ENCODE results near the gene ANKRD53. TPM values are rescaled to one million over a fixed set of nuclear protein-coding genes. Genes with fewer than 3 reads are reported as not detected.

The ANKRD53 gene
- total and polyA plus RNA-seq, 2 donors (not counting 3 experiments of a cell fraction or from before 2014, with no cell fraction given), result 1.3 to 1.4 TPM

GRCh38 chr2:70956141-70956540, 22.3 kb upstream of the ANKRD53 start:
- BruUV-seq (replicated peaks), result no TSS peak
- Histone ChIP-seq H3K4me3 (replicated peaks in 1 of 3; ENCODE audit: insufficient read depth in 1 of 3, low read depth in 1 of 3, low read length in 3 of 3) (no peak overlapping the region), H3K4me1 (ENCODE audit: control insufficient read depth, extremely low read depth, insufficient read depth, low read length) (peaks cover 3% of the 10 kb centered on the region), H3K79me2 (ENCODE audit: control insufficient read depth, insufficient read depth, low read length) (no peaks in the 10 kb centered on the region), H3K27ac (ENCODE audit: insufficient read depth, low read depth, low read length) (no peak overlapping the region), H3K9ac (replicated peaks; ENCODE audit: extremely low read depth, insufficient read depth, low read length) (no peak overlapping the region), H3K9me1 (replicated peaks; ENCODE audit: control insufficient read depth, extremely low read depth, insufficient read depth, low read length) (no peaks in the 10 kb centered on the region), H3K36me3 (ENCODE audit: control insufficient read depth in 2 of 2, extremely low read depth in 1 of 2, insufficient read depth in 2 of 2, low read length in 2 of 2) (no peaks in the 10 kb centered on the region), H3K27me3 (ENCODE audit: control insufficient read depth in 2 of 2, insufficient read depth in 2 of 2, low read length in 2 of 2) (peaks cover 24 to 34% of the 10 kb centered on the region in 2 experiments), H4K20me1 (replicated peaks; ENCODE audit: control insufficient read depth, extremely low read depth, insufficient read depth, low read length) (no peaks in the 10 kb centered on the region), H3K9me3 (replicated peaks; ENCODE audit: control insufficient read depth, insufficient read depth, low read length) (no peaks in the 10 kb centered on the region), H2AFZ (ENCODE audit: low read depth, low read length) (no peak overlapping the region), H3K4me2 (ENCODE audit: insufficient read depth, low read length) (no peak overlapping the region)
- TF ChIP-seq GATA2 (IDR thresholded peaks at IDR 0.05; ENCODE audit: insufficient read depth, insufficient read length, low read depth, low read length) (no peak), POLR2AphosphoS5 (IDR thresholded peaks at IDR 0.05; ENCODE audit: insufficient read depth, low read depth, low read length) (no peak), MAX (IDR thresholded peaks at IDR 0.05; ENCODE audit: insufficient read depth, insufficient read length) (no peak), JUN (IDR thresholded peaks at IDR 0.05; ENCODE audit: borderline replicate concordance, insufficient read depth, insufficient read length, low read depth) (no peak), POLR2A (IDR thresholded peaks at IDR 0.05; ENCODE audit: low read depth, low read length) (no peak), CTCF (IDR thresholded peaks at IDR 0.05; ENCODE audit: extremely low read depth in 1 of 2, insufficient read depth in 1 of 2, low read depth in 1 of 2, low read length in 2 of 2) (no peak), MYC (IDR thresholded peaks at IDR 0.05; ENCODE audit: low read depth, low read length) (no peak), EZH2 (IDR thresholded peaks at IDR 0.05; ENCODE audit: borderline replicate concordance, low read depth, low read length, severe bottlenecking) (no peak), FOS (IDR thresholded peaks at IDR 0.05; ENCODE audit: borderline replicate concordance, insufficient read depth, low read length) (no peak)
- intact Hi-C loops (cut with micrococcal nuclease) (no loop called here), dilution Hi-C loops (cut with MboI; ENCODE audit: extremely low pct_ligation_motif_present, low sequenced_read_pairs) (no loop called here)
- CTCF ChIA-PET, result interaction anchor here (0.9 kb wide), 1 partner anchor 9 kb away, joined by 3 read pairs; no protein-coding TSS in a partner anchor
- POLR2A ChIA-PET, result no interaction called here
- FAIRE-seq (no peak), DNase-seq (ENCODE audit: low read depth, low spot score) (no peak)

Data from endothelial cell of umbilical vein (primary cell).